Neural cell (in vitro differentiated cells): ENCODE measurements around the gene OR2V1.

Source experiments
- EP300 ChIP-seq: fragments of 450-650 bp; conservative IDR thresholded peaks from 2 replicates; pipeline ENCODE4 v1.6.1; 2014; ENCODE audit warnings: antibody characterized with exemption, mild to moderate bottlenecking, moderate library complexity; ENCODE audit not compliant: poor library complexity, severe bottlenecking
- TF ChIP-seq, protein P1 (sequence below): fragments of 450-650 bp; IDR thresholded peaks from 2 replicates; pipeline ENCODE4 v1.5.1; 2014; ENCODE audit warnings: antibody characterized with exemption, mild to moderate bottlenecking, moderate library complexity; ENCODE audit not compliant: poor library complexity, severe bottlenecking

DNA sequence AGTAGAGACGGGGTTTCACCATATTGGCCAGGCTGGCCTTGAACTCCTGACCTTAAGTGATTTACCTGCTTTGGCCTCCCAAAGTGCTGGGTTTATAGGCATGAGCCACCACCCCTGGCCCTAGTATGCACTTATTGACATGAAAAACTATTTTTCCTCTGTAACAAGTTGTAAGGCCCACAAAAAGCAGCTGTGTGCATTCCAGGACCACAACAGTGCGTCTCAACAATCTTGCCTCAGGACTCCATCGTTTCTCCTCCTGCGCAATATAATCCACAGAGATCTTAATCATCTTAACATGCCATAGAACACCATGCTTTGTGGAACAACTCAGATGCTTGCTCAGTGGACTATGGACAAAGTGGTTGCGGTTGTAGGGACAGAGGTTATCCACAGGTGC, 10.2 kb downstream of the OR2V1 start:
- TF ChIP-seq, protein P1, sequence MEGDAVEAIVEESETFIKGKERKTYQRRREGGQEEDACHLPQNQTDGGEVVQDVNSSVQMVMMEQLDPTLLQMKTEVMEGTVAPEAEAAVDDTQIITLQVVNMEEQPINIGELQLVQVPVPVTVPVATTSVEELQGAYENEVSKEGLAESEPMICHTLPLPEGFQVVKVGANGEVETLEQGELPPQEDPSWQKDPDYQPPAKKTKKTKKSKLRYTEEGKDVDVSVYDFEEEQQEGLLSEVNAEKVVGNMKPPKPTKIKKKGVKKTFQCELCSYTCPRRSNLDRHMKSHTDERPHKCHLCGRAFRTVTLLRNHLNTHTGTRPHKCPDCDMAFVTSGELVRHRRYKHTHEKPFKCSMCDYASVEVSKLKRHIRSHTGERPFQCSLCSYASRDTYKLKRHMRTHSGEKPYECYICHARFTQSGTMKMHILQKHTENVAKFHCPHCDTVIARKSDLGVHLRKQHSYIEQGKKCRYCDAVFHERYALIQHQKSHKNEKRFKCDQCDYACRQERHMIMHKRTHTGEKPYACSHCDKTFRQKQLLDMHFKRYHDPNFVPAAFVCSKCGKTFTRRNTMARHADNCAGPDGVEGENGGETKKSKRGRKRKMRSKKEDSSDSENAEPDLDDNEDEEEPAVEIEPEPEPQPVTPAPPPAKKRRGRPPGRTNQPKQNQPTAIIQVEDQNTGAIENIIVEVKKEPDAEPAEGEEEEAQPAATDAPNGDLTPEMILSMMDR = no peak
- TF ChIP-seq EP300 = no peak
